Erythroblast (primary cell): ENCODE results near the gene CACNA1D.
"Not testable (repeated sequence)": the region's sequence is repeated elsewhere in the genome, so short reads cannot be mapped to it uniquely, and the experiment has no call there.

ENCODE experiments used
- DNase-seq, 2 experiments: peaks; one replicate each; lab custom pipeline; 2025; lab: John Stamatoyannopoulos, UW
- GATA1 ChIP-seq: IDR thresholded peaks from 2 replicates; pipeline ENCODE4 v1.6.1; 2011; ENCODE audit warnings: low read depth, mild to moderate bottlenecking, control low read depth, low read length, moderate library complexity
- POLR2A ChIP-seq: IDR thresholded peaks from 2 replicates; pipeline ENCODE4 v1.6.1; 2011; ENCODE audit warnings: mild to moderate bottlenecking, low read length

CACNA1D gene

GRCh38 chr3:53493963-53494791 lies at the start of gene CACNA1D:
Gene CACNA1D, plus strand, starts transcription at chr3:53494611. Its CDS starts 556 bp downstream, at chr3:53495167.
- DNase-seq = peak in 1 of 2 experiments; percentile 5
- no peak for TF ChIP-seq POLR2A
- no peak for TF ChIP-seq GATA1

GRCh38 chr3:53457068-53457467 lies 37.3 kb upstream of the CACNA1D start:
- TF ChIP-seq POLR2A = no peak
- DNase-seq = peak; percentile 80 to 87

GRCh38 chr3:53460326-53460725 lies 34.1 kb upstream of the CACNA1D start:
- no peak for DNase-seq
- TF ChIP-seq GATA1 = no peak
- TF ChIP-seq POLR2A = no peak

- no peak for DNase-seq
- TF ChIP-seq POLR2A (no peak), GATA1 (no peak)
These were observed 30.0 kb upstream of the CACNA1D start for GRCh38 chr3:53464424-53464823.

- DNase-seq = not testable (repeated sequence)
These were observed 24.7 kb upstream of the CACNA1D start for GRCh38 chr3:53469758-53470157.

- no peak for TF ChIP-seq GATA1
- TF ChIP-seq POLR2A = no peak
- DNase-seq = no peak
These were observed 21.0 kb upstream of the CACNA1D start for GRCh38 chr3:53473422-53473821.

GRCh38 chr3:53476372-53476771 lies 18.0 kb upstream of the CACNA1D start:
- not testable (repeated sequence) for DNase-seq

GRCh38 chr3:53477689-53478088 lies 16.7 kb upstream of the CACNA1D start:
- DNase-seq = not testable (repeated sequence)

GRCh38 chr3:53478166-53478830 lies 16.1 kb upstream of the CACNA1D start:
- no peak for TF ChIP-seq POLR2A
- TF ChIP-seq GATA1 = no peak
- no peak for DNase-seq

GRCh38 chr3:53478921-53479664 lies 15.3 kb upstream of the CACNA1D start:
- TF ChIP-seq GATA1 = no peak
- TF ChIP-seq POLR2A = no peak
- DNase-seq = no peak

- no peak for DNase-seq
- TF ChIP-seq GATA1 (no peak), POLR2A (no peak)
These were observed 12.2 kb upstream of the CACNA1D start for GRCh38 chr3:53482227-53482626.

- TF ChIP-seq GATA1 (no peak), POLR2A (no peak)
- no peak for DNase-seq
These were observed 10.6 kb upstream of the CACNA1D start for GRCh38 chr3:53483821-53484220.

GRCh38 chr3:53484984-53485383 lies 9.4 kb upstream of the CACNA1D start:
- TF ChIP-seq POLR2A (no peak), GATA1 (no peak)
- no peak for DNase-seq

GRCh38 chr3:53485675-53486403 lies 8.6 kb upstream of the CACNA1D start:
- no peak for TF ChIP-seq POLR2A
- TF ChIP-seq GATA1 = no peak
- DNase-seq = no peak
